Measurements from ENCODE around the gene BRPF1.

The BRPF1 gene

DNA sequence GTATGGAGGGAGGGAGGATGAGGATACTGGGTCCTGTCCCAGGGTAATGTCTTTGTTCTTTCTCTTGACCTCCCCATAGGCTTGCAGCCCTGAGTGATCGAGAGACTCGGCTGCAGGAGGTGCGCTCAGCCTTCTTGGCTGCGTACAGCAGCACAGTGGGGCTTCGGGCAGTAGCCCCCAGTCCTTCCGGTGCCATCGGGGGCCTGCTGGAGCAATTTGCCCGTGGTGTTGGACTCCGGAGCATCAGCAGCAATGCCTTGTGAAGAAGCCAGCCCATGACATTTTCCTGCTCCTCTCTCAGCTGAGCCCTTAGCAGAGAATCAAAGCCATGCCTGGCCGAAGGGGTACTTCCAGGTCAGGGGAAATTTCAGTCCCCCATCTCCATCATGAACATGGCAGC lies 29.8 kb upstream of the BRPF1 start:
- no peak for DNase-seq

DNA sequence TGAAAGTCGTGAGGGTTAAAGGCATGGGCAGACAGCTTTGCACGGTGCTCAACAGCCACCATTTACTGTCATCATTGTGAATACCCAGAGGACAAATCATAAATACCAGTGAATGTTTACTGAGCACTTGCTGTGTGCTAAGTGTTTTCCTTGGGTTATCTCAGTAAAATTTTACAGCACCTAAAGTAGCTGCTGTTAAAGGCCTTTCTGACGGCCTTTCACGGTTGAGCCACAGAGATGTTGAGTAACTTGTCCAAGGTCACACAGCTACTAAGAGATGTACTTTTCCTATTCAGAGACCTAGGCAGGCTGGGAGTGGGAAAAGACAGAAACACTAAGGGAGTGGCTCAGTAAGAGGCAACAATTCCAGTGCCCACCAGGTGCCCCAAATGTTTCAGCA lies 28.3 kb upstream of the BRPF1 start:
- no peak for DNase-seq

DNA sequence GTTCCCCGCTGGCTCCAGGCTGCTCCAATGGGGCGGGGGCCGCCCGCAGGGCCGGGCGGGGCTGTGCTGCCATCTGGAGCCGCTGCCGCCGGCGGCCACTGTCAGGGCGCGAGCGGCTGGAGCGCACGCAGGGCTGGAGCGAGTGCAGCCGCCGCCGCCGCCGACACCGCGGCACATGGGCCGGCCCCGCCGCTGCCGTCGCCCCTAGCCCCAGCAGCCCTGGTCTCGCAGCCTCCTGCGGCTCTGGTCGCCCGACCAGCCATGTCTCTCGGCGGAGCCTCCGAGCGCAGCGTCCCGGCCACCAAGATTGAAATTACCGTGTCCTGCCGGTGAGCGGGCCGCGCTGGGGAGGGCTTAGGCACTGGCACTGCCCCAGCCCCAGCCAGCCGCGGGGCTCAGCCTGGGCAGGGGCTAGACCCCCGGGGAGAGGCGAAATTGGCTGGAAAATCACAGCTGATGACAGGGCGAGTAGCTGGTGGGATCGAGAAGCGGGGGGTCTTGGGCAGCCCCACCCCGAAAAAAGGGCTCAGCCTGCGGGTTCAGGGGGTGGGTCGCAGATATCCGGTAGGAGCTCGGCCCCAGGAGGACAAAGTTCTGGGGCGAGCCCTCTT lies 27.7 kb upstream of the BRPF1 start, which contains the start of gene CPNE9:
CPNE9 (plus strand) TSS at position 98 of the 611 bp plus-strand sequence; CDS start at position 262, 164 bp downstream.
- DNase-seq = no peak

- no peak for DNase-seq
Measured at GRCh38 chr3:9704347-9705322, 26.9 kb upstream of the BRPF1 start.

DNA sequence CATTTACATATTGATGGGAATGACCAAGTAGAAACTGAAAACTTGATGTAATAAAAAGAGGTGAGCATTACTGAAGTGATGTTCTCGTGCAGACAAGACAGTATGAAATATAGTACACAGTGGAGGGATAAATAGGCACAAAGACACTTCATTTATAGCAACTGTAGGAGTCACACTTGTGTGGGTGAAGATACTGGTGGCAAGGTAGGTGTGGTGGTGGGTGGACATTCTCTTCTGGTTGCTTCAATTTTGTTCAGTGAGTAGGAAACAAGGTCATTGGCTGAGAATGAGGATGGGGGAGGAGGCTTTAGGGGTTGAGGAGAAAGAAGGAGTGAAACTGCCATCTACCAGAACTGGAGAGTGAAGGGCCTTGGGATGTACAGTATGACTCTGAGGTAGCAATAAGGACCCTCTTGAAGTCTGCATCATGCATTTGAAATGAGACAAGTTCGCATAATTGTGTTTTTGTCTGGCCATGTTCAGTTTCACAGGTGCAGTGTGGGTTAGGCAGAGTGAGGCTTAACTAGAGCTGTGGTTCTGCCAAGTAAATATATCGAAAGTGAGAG lies 21.3 kb upstream of the BRPF1 start:
- no peak for DNase-seq

GRCh38 chr3:9712415-9712814 lies 19.1 kb upstream of the BRPF1 start:
- no peak for DNase-seq

DNA sequence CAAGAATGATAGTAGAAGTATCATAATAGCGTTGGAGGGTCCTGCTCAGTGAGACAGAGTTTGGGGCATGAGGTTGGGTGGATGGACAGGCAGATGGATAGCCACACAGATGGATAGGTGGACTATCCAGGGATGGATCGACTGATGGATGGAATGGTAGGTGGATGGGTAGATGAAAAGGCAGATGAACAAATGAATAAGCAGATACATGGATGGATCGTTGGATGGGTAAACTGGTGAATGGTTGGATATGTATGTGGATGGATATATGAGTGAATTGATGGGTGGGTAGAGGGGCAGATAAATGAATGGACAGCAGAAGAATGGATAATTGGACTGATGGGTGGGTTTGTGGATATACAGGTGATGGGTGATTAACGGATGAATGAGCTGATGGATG lies 18.4 kb upstream of the BRPF1 start:
- no peak for DNase-seq

- no peak for DNase-seq
Measured at GRCh38 chr3:9715136-9715535, 16.4 kb upstream of the BRPF1 start.

GRCh38 chr3:9715764-9716437 lies 15.6 kb upstream of the BRPF1 start:
- DNase-seq = peak; percentile 61

GRCh38 chr3:9716801-9717555 lies 14.6 kb upstream of the BRPF1 start:
- DNase-seq = no peak

DNA sequence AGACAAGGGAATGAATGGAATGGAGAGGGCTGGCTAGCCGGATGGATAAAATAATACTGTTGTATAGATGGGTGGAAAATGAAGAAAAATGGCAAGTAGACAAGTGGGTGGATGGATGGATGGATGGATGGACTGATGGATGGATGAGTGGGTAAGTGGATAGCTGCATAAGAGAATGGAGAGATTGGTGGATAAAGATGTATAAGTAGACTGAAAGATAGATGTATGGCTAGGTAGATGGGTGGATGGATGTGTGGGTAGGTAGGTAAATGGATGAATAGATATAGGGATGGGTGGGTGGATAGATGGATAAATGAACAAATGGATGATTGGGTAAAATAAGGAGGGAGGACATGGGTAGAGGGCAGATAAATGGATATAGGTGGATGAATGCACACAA lies 14.0 kb upstream of the BRPF1 start:
- no peak for DNase-seq

GRCh38 chr3:9718118-9718517 lies 13.4 kb upstream of the BRPF1 start:
- DNase-seq = no peak

DNA sequence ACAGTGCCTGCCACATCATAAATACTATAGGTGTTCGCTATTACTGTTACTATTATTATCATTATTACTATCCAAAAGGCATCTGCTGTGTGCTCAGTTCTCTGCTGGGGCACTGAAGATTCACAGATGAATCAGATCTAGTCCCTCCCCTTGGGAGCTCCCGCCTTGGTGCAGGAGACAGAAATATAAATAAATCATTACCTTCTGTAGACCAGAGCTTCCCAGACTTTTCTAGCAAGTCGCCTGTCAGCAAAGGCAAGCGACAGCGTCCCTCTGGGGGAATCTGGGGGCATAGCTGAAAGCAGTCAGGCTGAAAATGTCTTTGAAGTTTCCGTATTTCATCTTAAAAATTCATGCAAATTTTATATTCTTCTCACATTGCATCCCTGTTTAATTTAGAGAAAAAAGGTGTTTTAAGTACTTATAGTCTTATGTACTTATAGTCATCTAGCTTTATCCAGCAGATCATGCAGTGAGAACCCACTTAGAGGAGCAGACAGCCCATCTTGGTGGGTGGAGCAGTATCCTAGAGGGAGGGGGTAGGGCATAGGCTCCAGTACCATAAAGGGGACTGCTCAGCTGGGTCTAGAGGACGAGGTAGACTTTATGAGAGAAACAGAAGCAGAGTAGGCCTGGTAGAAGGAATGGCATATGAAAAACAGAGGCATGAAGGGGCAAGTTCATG lies 10.4 kb upstream of the BRPF1 start:
- DNase-seq = no peak

GRCh38 chr3:9721700-9722060 lies 9.9 kb upstream of the BRPF1 start:
- DNase-seq = no peak

DNA sequence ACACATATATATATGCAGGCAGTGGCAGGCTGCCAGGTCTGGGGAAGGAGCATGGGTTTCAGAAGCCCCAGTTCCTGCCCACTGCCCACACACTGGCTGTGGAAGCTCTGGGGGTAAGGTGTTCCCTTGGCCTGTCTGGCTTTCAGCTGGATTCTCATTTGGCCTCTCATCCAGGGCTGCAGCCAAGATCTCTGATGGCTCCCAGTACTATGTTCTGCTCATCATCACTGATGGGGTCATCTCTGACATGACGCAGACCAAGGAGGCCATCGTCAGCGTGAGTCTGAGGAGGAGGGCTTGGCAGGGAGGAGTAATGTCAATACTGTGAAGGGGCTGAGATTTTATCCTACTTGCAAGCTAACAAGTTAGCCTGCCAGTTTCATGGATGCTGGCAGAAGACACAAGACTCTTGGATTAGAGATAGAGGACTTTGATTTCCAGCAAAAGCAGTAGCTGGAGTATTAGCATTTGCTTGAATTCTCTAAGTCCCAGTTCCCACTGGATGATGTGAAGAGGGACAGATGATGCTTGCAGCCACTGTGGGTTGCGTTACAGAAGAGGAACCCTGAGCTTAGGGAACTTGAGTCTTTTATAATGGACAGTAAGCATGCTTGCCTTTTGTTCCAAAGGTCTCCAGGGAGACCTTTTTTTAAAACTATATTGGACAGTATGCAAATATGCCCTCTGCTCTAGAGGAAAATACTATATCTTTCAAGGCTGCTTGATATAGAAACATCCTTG lies 5.6 kb upstream of the BRPF1 start:
- no peak for DNase-seq

DNA sequence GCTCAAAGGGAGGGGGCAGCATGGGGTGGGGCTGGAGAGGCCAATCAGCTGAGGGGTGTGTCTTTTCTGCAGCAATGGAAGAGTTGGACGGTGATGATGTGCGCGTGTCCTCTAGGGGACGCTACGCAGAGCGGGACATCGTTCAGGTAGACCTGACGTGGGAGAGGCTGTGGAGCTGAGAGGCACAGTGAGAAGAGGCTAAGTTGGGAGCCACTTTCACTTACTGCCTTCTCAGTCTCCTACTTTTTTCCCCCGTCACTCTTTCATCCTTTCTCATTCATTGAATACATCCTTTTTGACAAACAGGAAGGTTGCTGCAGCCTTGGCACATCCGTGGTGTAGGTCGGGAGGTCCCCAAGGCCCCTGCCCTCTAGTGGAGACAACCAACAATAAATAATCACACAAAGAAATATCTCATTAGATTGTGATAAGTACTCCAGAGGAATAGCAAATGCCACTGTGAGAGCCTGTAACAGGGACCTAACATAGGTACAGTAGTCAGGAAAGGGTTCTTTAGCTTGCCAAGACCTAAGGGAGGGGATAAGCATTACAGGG lies 4.4 kb upstream of the BRPF1 start:
- DNase-seq = no peak

DNA sequence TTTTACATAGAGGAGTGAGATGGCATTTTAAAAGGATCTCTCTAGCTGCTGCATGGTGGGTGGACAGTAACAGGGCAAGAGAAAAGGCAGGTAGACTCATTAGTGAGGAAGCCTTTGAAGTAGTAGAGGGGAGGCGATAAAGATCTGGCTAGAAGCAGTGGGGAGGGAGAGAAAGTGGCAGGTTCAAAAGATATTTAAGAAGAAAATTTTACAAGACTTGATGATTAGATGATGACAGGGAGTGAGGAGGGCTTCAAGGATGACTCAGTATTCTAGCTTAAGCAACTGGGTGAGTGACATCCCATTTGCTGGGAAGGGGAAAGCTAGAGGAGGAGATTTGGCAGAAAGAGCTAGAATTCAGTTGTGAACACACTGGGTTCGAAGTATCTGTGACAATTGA lies 3.8 kb upstream of the BRPF1 start:
- DNase-seq = no peak

- DNase-seq = no peak
Measured at GRCh38 chr3:9729419-9729818, 2.1 kb upstream of the BRPF1 start.

- DNase-seq = no peak
Measured at GRCh38 chr3:9730657-9731205, 804 bp upstream of the BRPF1 start.

DNA sequence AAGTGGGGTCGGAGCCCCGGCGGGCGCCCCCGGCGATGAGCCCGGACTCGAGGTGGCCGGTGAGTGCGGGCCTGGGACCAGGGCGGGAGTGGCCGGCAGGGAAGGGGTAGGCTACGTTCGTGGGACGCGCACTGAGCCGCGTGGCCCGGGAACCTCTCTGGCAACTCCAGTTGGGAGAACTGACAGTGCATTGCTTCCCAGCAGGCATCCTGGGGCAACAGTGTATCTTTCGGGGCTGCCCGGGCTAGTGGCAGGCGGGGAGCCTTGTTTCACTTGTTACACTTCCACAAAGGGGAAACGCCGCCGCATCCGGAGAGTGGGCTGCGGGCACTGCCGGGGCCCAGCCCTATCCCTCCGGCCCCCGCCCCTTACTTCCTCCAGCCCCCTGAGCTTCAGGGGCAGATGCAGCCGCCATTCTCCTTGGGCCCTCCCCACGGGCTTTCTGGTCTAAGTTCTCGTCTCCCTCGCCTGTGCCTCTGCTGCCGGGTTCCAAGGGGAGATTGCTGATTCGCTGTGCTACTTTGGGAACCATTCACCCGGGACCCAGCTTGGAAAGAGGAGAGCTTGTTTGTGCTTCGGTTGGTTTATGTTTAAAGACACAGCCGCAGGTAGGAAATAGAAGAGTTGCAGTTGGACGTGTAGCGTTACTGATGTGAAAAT lies 675 bp downstream of the BRPF1 start:
- no peak for DNase-seq
